ENCODE results near the gene MALSU1.

MALSU1 gene

DNA sequence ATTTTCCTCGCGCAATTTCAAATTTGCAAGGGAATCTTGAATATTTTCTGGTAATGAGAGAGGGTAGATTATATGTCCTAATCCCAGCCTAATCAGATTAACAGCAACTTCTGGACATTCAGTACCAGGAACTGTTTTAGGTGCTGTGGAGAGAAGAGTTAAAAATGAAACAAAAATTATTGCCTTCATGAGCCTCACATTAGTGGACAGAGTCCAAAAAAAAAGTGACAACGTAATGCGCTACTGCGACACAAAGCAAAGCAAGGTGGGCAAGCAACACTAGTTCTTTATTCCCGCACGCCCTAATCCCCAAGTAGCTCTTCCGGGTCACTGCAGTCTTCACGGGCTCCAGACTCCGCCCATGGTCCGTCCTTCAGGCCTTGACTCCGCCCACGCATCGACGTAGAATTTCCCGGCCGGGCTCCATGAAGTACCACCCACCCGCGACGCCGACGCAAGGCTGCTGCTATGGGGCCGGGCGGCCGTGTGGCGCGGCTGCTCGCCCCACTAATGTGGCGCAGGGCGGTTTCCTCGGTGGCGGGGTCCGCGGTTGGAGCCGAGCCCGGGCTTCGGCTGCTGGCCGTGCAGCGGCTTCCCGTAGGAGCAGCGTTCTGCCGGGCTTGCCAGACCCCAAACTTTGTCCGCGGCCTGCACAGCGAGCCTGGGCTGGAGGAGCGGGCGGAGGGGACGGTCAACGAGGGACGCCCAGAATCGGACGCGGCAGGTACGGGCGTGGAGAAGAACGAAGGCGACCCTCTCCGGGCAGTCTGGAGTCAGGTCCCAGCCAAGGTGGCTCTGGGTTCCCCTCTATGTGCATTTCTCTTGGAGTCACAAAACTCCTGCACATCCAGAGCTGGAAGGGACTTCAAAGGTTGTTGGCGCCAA, at the start of gene MALSU1:
Gene MALSU1, plus strand, starts transcription at position 455 of the 885 bp plus-strand sequence. Its CDS starts 14 bp downstream, at position 469.
- H3K9me2 ChIP-seq (replicated peaks; ENCODE audit: low read depth, low read length), result no peaks in the 10 kb centered on the region
- H2AFZ ChIP-seq (ENCODE audit: low read length), result peak within 1 kb of the TSS; percentile 94
- H3K9ac ChIP-seq (ENCODE audit: low read depth, low read length, poor library complexity, severe bottlenecking), result peak within 1 kb of the TSS; percentile 86
- TF ChIP-seq, protein P1, sequence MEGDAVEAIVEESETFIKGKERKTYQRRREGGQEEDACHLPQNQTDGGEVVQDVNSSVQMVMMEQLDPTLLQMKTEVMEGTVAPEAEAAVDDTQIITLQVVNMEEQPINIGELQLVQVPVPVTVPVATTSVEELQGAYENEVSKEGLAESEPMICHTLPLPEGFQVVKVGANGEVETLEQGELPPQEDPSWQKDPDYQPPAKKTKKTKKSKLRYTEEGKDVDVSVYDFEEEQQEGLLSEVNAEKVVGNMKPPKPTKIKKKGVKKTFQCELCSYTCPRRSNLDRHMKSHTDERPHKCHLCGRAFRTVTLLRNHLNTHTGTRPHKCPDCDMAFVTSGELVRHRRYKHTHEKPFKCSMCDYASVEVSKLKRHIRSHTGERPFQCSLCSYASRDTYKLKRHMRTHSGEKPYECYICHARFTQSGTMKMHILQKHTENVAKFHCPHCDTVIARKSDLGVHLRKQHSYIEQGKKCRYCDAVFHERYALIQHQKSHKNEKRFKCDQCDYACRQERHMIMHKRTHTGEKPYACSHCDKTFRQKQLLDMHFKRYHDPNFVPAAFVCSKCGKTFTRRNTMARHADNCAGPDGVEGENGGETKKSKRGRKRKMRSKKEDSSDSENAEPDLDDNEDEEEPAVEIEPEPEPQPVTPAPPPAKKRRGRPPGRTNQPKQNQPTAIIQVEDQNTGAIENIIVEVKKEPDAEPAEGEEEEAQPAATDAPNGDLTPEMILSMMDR (conservative IDR thresholded peaks at IDR 0.05; ENCODE audit: low read length), result no peak
- no peak for TF ChIP-seq EZH2phosphoT487 (IDR thresholded peaks at IDR 0.05; ENCODE audit: borderline replicate concordance)
- H4K20me1 ChIP-seq (ENCODE audit: insufficient read depth, low read length, poor library complexity, severe bottlenecking), result peaks cover 20% of the 10 kb centered on the region
- H3K4me3 ChIP-seq (ENCODE audit: low read length, poor library complexity, severe bottlenecking), result peak within 1 kb of the TSS; percentile 98
- peaks cover 48% of the 10 kb centered on the region for H3K79me2 ChIP-seq (ENCODE audit: insufficient read depth, low read length)
- H3K4me1 ChIP-seq (ENCODE audit: insufficient read depth, low read length, poor library complexity, severe bottlenecking), result peaks cover 31% of the 10 kb centered on the region
- no peaks in the 10 kb centered on the region for H3K36me3 ChIP-seq (ENCODE audit: insufficient read depth, low read length)
- H3K27me3 ChIP-seq (ENCODE audit: insufficient read depth, low read length, poor library complexity, severe bottlenecking), result peaks cover 42% of the 10 kb centered on the region
- H3K4me2 ChIP-seq (ENCODE audit: low read depth, low read length, poor library complexity, severe bottlenecking), result peak within 1 kb of the TSS; percentile 96
- no peaks in the 10 kb centered on the region for H3K9me3 ChIP-seq (ENCODE audit: insufficient read depth, low read depth, low read length)
- no peaks in the 10 kb centered on the region for H3F3A ChIP-seq (ENCODE audit: low read depth)

DNA sequence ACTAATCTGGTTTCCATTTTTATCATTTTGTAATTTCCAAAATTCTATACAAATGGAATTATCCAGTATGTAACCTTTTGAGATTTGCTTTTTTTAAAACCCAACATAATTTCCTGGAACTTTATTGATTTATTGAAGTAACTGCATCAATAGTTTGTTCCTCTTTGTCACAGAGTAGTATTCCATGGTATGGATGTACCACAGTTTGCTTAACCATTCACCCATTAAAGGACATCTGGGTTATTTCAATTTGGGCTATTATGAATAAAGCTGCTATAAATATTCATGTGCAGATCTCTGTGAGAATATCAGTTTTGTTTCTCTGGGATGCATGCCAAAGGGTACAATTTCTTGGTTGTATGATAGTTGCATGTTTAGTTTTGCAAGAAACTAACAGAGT, 49.7 kb upstream of the MALSU1 start:
- Histone ChIP-seq H3K9me2 (replicated peaks; ENCODE audit: low read depth, low read length) (no peaks in the 10 kb centered on the region), H4K20me1 (ENCODE audit: insufficient read depth, low read length, poor library complexity, severe bottlenecking) (no peaks in the 10 kb centered on the region), H2AFZ (ENCODE audit: low read length) (no peak overlapping the region), H3F3A (ENCODE audit: low read depth) (no peaks in the 10 kb centered on the region), H3K4me1 (ENCODE audit: insufficient read depth, low read length, poor library complexity, severe bottlenecking) (no peaks in the 10 kb centered on the region), H3K79me2 (ENCODE audit: insufficient read depth, low read length) (no peaks in the 10 kb centered on the region), H3K27me3 (ENCODE audit: insufficient read depth, low read length, poor library complexity, severe bottlenecking) (no peaks in the 10 kb centered on the region), H3K4me2 (ENCODE audit: low read depth, low read length, poor library complexity, severe bottlenecking) (no peak overlapping the region), H3K9ac (ENCODE audit: low read depth, low read length, poor library complexity, severe bottlenecking) (no peak overlapping the region), H3K4me3 (ENCODE audit: low read length, poor library complexity, severe bottlenecking) (no peak overlapping the region), H3K36me3 (ENCODE audit: insufficient read depth, low read length) (no peaks in the 10 kb centered on the region), H3K9me3 (ENCODE audit: insufficient read depth, low read depth, low read length) (no peaks in the 10 kb centered on the region)
- TF ChIP-seq, protein P1 (conservative IDR thresholded peaks at IDR 0.05; ENCODE audit: low read length), result no peak
- TF ChIP-seq EZH2phosphoT487 (IDR thresholded peaks at IDR 0.05; ENCODE audit: borderline replicate concordance), result no peak

DNA sequence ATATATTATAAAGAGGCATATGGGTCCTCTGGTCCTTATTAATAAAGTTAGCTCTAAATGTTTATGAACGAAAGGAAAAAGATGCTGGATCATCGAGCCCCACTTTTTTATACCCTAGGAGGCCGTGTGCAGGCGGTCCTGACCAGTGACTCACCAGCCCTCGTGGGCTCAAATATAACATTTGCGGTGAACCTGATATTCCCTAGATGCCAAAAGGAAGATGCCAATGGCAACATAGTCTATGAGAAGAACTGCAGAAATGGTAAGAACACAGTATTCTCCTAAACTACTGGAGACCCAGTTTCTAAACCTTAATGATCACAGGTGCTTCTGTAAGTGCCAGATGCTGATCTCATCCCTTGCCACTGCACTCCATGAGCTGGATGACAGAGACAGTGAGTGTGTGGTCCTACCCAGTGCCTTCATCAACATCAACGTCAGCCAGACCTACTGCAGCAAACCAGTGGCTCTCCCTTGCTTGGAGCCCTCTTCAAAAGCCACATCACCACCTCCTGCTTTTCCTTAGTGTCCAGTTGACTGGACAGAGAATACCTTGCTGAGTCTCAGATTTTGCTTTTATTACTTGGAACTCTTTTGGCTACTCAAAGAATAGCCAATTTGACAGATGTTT, 45.0 kb upstream of the MALSU1 start:
- Histone ChIP-seq H3K4me1 (ENCODE audit: insufficient read depth, low read length, poor library complexity, severe bottlenecking) (no peaks in the 10 kb centered on the region), H3K9ac (ENCODE audit: low read depth, low read length, poor library complexity, severe bottlenecking) (no peak overlapping the region), H3K27me3 (ENCODE audit: insufficient read depth, low read length, poor library complexity, severe bottlenecking) (no peaks in the 10 kb centered on the region), H3K9me2 (replicated peaks; ENCODE audit: low read depth, low read length) (no peaks in the 10 kb centered on the region), H3K4me3 (ENCODE audit: low read length, poor library complexity, severe bottlenecking) (no peak overlapping the region), H3F3A (ENCODE audit: low read depth) (no peaks in the 10 kb centered on the region), H2AFZ (ENCODE audit: low read length) (no peak overlapping the region), H3K9me3 (ENCODE audit: insufficient read depth, low read depth, low read length) (no peaks in the 10 kb centered on the region), H4K20me1 (ENCODE audit: insufficient read depth, low read length, poor library complexity, severe bottlenecking) (no peaks in the 10 kb centered on the region), H3K79me2 (ENCODE audit: insufficient read depth, low read length) (no peaks in the 10 kb centered on the region), H3K36me3 (ENCODE audit: insufficient read depth, low read length) (no peaks in the 10 kb centered on the region), H3K4me2 (ENCODE audit: low read depth, low read length, poor library complexity, severe bottlenecking) (no peak overlapping the region)
- TF ChIP-seq EZH2phosphoT487 (IDR thresholded peaks at IDR 0.05; ENCODE audit: borderline replicate concordance), result no peak
- TF ChIP-seq, protein P1 (conservative IDR thresholded peaks at IDR 0.05; ENCODE audit: low read length), result no peak

All from Loucy (cell line).